Upper lobe of left lung (tissue), 4 donors: ENCODE measurements around the gene CAMK4.

Source experiments
- EP300 ChIP-seq, 4 donors: sonication (generic); formaldehyde crosslinking; IDR thresholded peaks; one replicate each; pipeline ENCODE4 v1.5.1; 2017; ENCODE audit warnings: antibody characterized with exemption in 4 of 4, control low read depth in 2 of 4
- POLR2AphosphoS5 ChIP-seq, 2 donors: sonication (generic); formaldehyde crosslinking; IDR thresholded peaks; one replicate each; pipeline ENCODE4 v1.5.1; 2017; ENCODE audit warnings: antibody characterized with exemption in 2 of 2

DNA sequence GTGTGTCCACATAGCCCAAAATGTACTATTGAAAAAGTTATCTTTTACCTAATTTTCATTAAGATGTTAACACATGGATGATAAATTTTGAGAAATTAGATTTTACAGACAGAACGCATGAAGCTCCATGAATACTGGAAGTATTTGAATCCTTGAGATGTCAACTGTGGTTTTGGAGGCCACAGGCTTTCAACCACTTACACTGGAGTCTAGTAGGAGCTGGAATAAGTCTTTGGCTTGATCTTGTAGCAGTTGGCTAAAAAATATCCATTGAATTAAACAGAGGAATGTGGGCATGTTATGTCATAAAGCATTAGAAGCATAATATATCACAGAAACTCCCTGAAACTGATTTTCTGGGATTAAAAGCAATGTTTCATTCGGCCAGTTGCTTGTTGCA is 52.9 kb downstream of the CAMK4 start:
- TF ChIP-seq POLR2AphosphoS5 (IDR thresholded peaks at IDR 0.05) (no peak), EP300 (IDR thresholded peaks at IDR 0.05) (no peak)
